NOMO-1 treated with dmso at 0.1 percent for 144 hours (cell line): Measurements from ENCODE around the gene POLR1B.
"Not testable (repeated sequence)": the region's sequence is repeated elsewhere in the genome, so short reads cannot be mapped to it uniquely, and the experiment has no call there.

Source experiments
- DNase-seq: peaks from one replicate; lab custom pipeline; 2025; ENCODE audit not compliant: unreplicated experiment; lab: John Stamatoyannopoulos, UW

POLR1B gene

DNA sequence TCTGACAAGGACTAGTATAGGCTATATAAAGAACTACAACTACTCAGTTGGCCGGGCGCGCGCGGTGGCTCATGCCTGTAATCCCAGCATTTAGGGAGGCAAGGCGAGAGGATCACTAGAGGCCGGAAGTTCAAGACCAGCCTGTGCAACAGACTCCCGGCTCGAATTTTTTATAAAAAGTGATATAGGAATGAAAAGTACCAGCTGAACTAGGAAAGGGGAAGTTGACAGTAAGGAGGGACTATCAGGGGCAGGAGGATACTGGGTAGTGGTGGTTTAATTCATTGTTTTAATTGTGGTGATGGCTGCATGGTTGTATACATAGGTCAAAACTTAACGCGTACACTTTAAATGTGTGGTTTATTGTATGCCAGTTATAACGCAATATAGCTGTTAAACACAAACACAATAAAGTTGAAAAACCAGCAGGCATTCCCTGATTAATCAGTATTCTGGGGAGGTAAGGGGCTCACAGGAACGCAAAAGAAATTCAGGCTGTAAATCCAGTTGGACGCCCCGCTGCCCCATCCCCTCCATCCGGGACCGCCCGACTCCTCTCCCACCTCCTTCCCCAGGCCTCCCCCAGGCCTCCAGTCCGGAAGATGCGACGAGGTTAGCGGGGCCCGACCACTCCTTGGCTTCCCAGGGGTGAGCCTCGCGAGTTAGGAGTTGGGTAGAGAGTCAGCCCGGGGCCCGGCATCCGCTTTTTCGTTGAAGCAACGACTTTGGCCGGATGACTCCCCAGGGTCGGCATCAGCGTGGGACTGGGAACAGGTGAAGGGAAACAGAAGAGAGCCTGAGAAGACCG, 746 bp upstream of the POLR1B start:
- DNase-seq = peak; percentile 72

DNA sequence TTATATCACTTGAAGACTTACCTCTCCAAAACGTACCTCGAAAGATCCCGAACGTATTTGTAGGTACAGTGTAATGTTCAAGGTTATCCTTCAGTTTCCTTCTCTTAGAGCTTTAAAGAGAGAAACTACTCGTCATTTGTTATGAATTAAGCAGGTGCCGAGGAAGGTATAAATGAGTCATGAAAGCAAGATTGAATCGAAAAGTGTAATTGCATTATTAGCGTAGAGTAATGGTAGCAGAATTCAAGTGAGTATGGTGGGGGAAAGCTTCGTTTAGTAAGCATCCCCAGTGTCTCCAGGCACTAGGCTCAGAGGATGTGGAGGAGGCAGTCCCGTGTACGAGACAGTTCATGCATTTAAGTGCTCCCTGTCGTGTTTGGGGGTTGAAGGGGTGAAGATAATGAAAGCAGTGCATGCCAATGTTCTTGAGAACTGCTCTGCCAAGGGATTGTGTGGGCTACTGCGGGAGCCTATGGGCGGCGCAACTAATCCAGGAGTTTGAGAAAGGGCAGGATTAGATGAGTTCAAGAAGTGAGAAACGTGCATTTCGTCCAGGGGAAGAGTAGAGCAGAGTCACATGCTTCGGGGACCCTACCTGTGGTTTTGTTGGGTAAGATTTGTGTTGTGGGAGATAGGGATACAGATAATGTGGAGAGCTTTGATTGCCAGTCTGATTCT, 858 bp downstream of the POLR1B start:
- DNase-seq = no peak

DNA sequence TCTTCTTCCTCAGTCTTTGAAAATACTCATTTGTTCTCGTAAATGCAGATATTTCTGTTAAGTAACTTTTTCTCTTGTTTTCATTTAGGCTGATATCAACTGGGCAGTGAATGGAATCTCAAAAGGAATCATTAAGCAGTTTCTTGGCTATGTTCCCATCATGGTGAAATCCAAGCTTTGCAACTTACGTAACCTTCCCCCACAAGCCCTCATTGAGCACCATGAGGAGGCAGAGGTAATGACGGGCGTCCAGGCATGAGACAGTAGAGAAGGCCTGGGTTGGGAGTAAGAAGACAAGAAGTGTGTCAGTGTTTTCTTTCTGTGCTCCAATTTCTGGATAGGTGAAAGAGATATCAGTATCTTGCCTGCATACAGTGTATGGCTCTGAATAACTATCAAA, 5.1 kb downstream of the POLR1B start:
- no peak for DNase-seq

- DNase-seq = no peak
Measured at GRCh38 chr2:112548980-112549379, 6.7 kb downstream of the POLR1B start.

DNA sequence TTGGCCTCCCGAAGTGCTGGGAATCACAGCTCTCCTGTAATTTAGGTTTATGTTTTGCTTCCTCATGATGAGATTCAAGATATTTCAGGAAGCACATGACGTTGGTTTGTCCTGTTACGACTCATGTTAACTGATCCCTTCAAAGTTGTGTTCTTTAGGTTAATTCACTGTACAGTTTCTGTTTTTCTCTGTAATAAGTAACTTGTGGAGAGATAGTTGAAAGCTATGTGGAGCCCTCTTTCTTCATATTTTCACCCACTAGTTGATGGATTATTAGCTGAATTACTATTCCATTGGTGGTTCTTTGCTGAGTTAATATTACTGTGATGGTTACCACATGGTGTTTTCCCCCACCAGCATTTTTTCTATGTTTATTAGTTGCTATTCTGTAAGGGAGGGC, 23.8 kb downstream of the POLR1B start:
- DNase-seq = no peak

DNA sequence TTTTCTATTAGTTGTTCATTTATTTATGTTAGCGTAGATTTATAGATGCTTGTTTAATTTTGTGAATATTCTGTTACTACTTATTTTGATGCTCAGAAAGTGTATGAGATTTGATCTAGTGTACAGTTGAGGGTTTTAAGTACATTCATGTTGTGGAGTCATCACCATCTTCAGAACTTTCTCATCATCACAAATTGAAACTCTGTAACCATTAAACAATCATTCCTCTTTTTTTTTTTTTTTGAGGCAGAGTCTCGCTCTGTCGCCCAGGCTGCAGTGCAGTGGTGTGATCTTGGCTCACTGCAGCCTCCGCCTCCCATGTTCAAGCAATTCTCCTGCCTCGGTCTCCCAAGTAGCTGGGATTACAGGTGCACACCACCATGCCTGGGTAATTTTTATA, 24.2 kb downstream of the POLR1B start:
- DNase-seq = not testable (repeated sequence)

- DNase-seq = peak; percentile 44
Measured at GRCh38 chr2:112572005-112572404, 29.7 kb downstream of the POLR1B start.

DNA sequence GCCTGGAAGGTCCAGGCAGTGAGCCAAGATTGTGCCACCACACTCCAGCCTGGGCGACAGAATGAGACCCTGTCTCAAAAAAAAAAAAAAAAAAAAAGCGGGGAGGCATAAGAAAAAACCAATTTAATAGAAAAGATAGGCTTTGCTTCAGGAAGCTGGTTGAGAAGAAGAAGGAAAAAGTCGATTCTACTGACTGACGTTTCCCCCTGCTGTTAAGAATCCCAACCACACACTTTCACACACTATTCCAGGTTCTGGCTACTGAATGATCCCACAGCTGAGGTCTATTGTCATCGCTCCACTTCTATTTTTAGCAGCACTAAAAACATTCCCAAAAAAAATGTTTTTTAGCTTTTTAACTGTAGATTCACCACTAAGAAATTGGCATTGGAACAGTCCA, 35.5 kb downstream of the POLR1B start:
- DNase-seq = no peak

GRCh38 chr2:112579241-112579640, 37.0 kb downstream of the POLR1B start:
- no peak for DNase-seq

DNA sequence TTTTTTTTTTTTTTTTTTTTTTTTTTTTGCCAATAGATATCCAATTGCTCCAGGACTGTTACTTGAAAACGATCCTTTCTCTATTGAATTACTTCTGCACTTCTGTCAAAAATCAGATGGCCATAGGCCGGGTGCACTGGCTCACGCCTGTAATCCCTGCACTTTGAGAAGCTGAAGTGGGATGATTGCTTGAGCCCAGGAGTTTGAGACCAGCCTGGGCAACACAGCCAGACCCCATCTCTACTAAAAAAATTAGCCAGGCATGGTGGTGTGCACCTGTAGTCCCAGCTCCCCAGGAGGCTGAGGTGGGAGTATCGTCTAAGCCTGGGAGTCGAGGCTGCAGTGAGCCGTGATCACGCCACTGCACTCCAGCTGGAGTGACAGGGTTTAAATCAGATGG, 37.8 kb downstream of the POLR1B start:
- DNase-seq = no peak

DNA sequence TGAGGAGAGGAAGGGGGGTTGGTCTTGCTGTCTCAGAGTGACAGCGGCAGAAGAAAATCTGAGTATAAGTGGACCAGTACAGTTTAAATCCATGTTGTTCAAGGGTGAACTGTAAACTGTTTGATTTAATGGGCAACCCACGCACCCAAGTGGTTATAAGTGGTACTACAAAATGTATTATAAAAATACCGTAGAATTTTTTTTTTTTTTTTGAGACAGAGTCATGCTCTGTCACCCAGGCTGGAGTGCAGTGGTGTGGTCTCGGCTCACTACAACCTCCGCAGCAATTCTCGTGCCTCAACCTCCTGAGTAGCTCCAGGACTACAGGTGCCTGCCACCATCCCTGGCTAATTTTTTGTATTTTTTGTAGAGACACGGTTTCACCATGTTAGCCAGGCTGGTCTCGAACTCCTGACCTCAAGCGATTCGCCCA, 40.1 kb downstream of the POLR1B start:
- peak; percentile 29 for DNase-seq

- DNase-seq = peak; percentile 16
Measured at GRCh38 chr2:112583497-112584133, 41.4 kb downstream of the POLR1B start.

DNA sequence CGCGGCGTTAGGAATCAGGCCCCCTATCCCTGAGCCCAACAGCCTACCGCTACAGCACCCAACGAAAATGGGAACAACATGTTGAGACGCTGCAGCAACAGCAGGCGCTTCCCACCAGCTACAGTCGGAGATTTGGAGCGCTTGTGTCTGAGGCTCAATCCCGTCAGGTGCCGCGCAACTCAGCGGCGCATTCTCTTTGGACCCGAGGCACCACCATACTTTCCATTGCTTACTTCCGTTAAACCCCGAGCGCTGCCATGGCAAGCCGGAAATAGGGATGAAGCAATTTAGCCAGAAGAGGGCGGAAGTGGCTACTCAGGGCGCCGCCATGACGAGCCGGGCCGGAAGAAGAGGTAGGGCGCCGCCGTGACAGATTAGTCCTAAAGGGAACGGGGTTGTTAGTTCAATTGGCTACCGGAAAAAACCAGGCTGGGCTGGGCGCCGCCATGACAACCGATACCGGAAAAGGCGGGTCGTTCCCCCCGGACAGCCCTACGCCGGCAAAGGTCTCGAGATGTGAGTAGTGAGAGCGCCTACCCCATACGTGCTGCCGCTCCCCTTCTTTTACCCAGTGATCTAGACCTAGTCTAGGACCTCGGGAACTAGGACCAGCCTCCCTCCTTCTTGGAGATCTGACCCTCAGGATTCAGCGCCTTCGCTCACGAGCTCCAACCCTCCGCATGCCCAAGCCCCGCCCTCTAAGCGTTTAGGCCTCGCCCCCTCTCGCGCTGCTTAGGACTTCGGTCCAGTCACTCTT, 42.0 kb downstream of the POLR1B start, which contains the start of gene CHCHD5:
Gene CHCHD5, plus strand, starts transcription at position 476 of the 757 bp plus-strand sequence. Its CDS starts 39 bp downstream, at position 515.
- peak; percentile 98 for DNase-seq

DNA sequence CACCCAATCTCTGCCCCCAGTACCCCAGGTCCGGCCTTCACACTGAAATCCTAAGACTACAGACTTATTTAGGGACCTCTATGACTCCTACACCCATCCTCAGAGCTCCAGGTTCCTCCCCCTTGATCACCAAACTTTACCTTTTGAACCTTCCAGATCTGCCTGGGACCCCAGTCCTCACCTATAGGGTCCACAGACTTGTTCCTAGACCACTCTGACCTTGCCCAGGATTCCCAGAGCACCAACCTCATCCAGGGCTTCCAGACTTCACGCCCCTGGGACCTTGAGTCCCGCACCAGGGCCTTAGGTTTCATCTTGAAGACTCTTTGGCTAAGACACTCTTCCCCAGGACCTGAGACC, 42.6 kb downstream of the POLR1B start:
- DNase-seq = no peak

GRCh38 chr2:112585400-112585799, 43.1 kb downstream of the POLR1B start:
- no peak for DNase-seq

- no peak for DNase-seq
Measured at GRCh38 chr2:112585873-112586464, 43.7 kb downstream of the POLR1B start.

GRCh38 chr2:112588611-112589045, 46.4 kb downstream of the POLR1B start:
- no peak for DNase-seq

DNA sequence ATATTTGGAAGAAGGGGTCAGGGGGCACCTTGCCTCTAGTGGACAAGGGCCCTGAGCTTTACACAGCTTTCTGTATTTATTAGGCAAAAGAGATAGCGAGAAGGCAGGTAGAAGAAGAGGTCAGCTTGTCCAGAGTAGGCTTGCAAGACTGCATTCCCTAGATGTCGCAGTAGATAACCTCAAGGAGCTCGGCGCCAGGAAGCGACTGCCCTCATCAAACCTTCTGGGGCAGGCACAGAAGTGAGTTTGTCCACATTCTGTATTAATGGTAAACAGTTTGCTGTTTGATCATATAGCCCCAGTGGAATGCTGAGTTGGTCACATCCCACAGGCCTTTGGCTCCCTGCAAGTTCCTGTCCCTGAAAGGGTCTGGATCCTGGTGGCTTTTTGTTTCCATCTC, 49.1 kb downstream of the POLR1B start:
- no peak for DNase-seq

- no peak for DNase-seq
Measured at GRCh38 chr2:112593736-112594135, 51.5 kb downstream of the POLR1B start.

DNA sequence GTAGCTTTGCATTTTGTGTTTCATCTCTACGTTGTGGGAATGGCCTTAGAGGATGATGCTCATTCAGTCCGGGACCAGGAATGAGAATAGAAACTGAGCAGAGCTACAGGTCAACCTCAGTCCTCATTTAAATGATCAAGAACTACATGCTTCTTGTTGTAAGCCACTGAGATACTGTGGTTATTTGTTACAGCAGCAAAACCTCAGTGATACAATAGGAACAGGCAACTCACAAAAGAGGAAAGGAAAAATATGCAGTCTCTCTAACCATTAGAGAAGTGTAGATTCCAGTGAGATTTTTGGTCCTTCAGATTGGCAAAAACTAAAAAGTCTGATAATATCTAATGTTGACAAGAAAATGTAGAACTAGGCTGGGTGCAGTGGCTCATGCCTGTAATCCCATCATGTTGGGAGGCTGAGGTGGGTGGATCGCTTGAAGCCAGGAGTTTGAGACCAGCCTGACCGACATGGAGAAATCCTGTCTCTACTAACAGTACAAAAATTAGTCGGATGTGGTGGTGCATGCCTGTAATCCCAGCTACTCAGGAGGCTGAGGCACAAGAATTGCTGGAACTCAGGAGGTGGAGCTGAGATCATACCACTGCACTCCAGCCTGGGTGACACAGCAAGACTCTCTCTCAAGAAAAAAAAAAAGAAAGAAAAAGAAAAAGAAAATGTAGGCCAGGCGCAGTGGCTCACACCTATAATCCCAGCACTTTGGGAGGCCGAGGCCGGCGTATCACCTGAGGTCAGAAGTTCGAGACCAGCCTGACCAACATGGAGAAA, 55.5 kb downstream of the POLR1B start:
- DNase-seq = no peak
